ENCODE results near the gene PTBP1. TPM values are rescaled to one million over a fixed set of nuclear protein-coding genes. Genes with fewer than 3 reads are reported as not detected.

The PTBP1 gene
- total RNA-seq, 1 donor from 2014 or later, result 417 TPM

DNA sequence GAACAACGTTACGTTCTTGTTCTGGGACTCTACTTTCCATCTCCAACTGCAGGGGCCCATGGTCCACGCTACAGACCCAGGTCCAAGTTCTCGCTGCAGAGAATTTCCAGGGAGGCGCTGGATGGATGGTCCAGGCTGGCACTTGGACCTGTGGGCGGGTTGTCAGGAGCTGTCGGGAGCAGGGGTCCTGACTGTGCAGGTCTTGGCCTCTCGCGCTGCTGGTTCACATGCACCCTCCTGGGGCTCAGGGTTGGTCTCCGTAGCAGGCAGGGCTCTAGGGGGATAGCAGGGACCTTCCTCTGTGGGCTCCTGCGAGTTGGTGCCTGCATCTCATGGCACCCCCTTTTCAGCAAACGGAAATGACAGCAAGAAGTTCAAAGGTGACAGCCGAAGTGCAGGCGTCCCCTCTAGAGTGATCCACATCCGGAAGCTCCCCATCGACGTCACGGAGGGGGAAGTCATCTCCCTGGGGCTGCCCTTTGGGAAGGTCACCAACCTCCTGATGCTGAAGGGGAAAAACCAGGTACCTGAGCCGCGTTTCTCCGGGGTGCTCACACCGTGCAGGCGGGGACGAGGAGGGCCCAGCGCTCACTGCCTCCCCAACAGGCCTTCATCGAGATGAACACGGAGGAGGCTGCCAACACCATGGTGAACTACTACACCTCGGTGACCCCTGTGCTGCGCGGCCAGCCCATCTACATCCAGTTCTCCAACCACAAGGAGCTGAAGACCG, 6.6 kb downstream of the PTBP1 start:
- H3K27ac Mint-ChIP-seq, result no peak overlapping the region
- TF ChIP-seq, protein P1, sequence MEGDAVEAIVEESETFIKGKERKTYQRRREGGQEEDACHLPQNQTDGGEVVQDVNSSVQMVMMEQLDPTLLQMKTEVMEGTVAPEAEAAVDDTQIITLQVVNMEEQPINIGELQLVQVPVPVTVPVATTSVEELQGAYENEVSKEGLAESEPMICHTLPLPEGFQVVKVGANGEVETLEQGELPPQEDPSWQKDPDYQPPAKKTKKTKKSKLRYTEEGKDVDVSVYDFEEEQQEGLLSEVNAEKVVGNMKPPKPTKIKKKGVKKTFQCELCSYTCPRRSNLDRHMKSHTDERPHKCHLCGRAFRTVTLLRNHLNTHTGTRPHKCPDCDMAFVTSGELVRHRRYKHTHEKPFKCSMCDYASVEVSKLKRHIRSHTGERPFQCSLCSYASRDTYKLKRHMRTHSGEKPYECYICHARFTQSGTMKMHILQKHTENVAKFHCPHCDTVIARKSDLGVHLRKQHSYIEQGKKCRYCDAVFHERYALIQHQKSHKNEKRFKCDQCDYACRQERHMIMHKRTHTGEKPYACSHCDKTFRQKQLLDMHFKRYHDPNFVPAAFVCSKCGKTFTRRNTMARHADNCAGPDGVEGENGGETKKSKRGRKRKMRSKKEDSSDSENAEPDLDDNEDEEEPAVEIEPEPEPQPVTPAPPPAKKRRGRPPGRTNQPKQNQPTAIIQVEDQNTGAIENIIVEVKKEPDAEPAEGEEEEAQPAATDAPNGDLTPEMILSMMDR (IDR thresholded peaks at IDR 0.05), result no peak
- H3K27me3 Mint-ChIP-seq, result no peaks in the 10 kb centered on the region
- intact Hi-C loops (cut with micrococcal nuclease), result no loop called here
- ATAC-seq (ENCODE audit: low read depth), result no peak
- H3K36me3 Mint-ChIP-seq (ENCODE audit: low read depth), result peaks cover 63% of the 10 kb centered on the region
- POLR2A ChIA-PET, result interaction anchor here (0.5 kb wide), 1 partner anchor 12 kb away, joined by 6 read pairs; no protein-coding TSS in a partner anchor
- H3K4me3 Mint-ChIP-seq, result no peak overlapping the region
- CTCF ChIA-PET, result no interaction called here
- no peak for DNase-seq
- H3K9me3 Mint-ChIP-seq, result no peaks in the 10 kb centered on the region
- peaks cover 31% of the 10 kb centered on the region for H3K4me1 Mint-ChIP-seq

DNA sequence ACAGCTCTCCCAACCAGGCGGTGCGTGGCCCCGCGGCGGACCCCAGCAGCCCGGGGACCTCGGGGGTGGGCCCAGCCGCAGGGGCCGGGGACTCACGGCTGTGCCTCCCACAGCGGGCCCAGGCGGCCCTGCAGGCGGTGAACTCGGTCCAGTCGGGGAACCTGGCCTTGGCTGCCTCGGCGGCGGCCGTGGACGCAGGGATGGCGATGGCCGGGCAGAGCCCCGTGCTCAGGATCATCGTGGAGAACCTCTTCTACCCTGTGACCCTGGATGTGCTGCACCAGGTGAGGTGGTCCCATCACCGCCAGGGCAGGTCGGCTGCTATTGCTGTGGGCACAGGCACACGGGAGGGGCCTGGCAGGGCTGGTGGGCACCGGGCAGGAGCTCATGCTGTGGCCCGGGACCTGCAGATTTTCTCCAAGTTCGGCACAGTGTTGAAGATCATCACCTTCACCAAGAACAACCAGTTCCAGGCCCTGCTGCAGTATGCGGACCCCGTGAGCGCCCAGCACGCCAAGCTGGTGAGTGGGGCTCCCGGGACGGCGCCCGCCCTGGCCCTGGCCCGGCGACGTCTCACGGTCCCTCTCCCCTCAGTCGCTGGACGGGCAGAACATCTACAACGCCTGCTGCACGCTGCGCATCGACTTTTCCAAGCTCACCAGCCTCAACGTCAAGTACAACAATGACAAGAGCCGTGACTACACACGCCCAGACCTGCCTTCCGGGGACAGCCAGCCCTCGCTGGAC, 7.3 kb downstream of the PTBP1 start:
- DNase-seq (no peak), ATAC-seq (ENCODE audit: low read depth) (no peak)
- Mint-ChIP-seq H3K4me3 (no peak overlapping the region), H3K4me1 (peaks cover 24% of the 10 kb centered on the region), H3K27ac (no peak overlapping the region), H3K9me3 (no peaks in the 10 kb centered on the region), H3K36me3 (ENCODE audit: low read depth) (peaks cover 64% of the 10 kb centered on the region), H3K27me3 (no peaks in the 10 kb centered on the region)
- ChIA-PET POLR2A (no interaction called here), CTCF (no interaction called here)
- intact Hi-C loops (cut with micrococcal nuclease), result no loop called here
- TF ChIP-seq, protein P1 (IDR thresholded peaks at IDR 0.05), result no peak

DNA sequence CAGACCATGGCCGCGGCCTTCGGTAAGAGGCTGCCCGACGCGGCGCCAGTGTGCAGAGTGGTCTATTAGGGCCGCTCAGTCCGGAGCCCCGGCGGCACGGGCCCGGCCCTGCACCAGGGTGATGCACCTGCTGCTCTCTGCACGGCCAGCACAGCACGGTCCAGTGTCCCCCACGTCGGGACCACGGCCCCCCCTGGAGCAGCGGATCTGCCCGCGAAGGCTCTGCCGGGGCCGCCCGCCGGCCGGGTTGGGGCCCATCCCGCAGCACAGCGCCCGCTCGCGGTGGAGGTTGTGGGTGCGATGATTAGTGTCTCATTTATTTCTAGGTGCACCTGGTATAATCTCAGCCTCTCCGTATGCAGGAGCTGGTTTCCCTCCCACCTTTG, 7.9 kb downstream of the PTBP1 start:
- H3K27ac Mint-ChIP-seq, result no peak overlapping the region
- peaks cover 64% of the 10 kb centered on the region for H3K36me3 Mint-ChIP-seq (ENCODE audit: low read depth)
- DNase-seq (no peak), ATAC-seq (ENCODE audit: low read depth) (no peak)
- peaks cover 19% of the 10 kb centered on the region for H3K4me1 Mint-ChIP-seq
- TF ChIP-seq, protein P1 (IDR thresholded peaks at IDR 0.05), result no peak
- no peaks in the 10 kb centered on the region for H3K9me3 Mint-ChIP-seq
- POLR2A ChIA-PET, result no interaction called here
- no peaks in the 10 kb centered on the region for H3K27me3 Mint-ChIP-seq
- no peak overlapping the region for H3K4me3 Mint-ChIP-seq
- CTCF ChIA-PET, result no interaction called here
- intact Hi-C loops (cut with micrococcal nuclease), result no loop called here

DNA sequence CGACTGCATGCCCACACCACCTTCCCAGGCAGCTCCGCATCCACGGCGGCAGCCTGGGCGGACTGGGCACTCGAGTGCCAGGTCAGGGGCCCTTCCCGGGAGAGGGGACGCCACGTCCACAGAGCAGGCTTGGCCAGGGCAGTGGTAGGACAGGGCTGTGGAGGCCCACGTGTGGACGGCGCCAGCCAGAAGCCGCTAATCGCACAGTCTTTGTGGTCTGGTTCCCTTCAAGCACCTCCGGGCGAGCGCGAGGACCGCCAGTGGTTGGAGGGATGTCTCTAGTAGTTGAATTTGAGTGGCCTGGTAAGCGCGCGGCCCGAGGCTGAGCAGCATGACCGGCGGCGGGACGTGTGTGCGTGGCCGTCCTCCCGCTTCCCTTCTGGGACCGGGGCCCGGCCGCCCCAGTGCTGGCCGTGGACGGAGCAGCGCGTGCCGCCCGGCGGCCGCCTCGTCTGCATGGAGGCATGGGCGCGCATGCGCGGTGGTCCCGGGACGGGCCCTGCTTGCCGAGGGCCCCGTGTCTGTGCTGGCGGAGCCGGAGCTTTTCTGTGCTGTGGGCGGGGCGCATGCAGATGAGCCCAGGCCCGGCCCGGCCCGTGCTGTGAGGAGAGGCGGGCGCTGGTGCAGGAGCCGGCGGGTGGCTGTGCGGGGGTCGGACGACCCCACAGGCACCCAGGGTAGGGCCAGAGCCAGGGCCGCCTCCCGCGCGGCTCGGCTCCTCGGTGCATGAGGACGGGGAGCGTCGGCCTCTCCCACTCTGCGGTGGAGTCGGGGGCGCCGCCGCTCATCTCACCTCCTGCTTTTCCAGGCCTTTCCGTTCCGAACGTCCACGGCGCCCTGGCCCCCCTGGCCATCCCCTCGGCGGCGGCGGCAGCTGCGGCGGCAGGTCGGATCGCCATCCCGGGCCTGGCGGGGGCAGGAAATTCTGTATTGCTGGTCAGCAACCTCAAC, 8.6 kb downstream of the PTBP1 start:
- H3K27me3 Mint-ChIP-seq, result no peaks in the 10 kb centered on the region
- ChIA-PET CTCF (no interaction called here), POLR2A (no interaction called here)
- H3K4me1 Mint-ChIP-seq, result peaks cover 13% of the 10 kb centered on the region
- no peak overlapping the region for H3K27ac Mint-ChIP-seq
- TF ChIP-seq, protein P1 (IDR thresholded peaks at IDR 0.05), result no peak
- no peak overlapping the region for H3K4me3 Mint-ChIP-seq
- ATAC-seq (ENCODE audit: low read depth) (no peak), DNase-seq (no peak)
- intact Hi-C loops (cut with micrococcal nuclease), result no loop called here
- H3K36me3 Mint-ChIP-seq (ENCODE audit: low read depth), result peaks cover 65% of the 10 kb centered on the region
- H3K9me3 Mint-ChIP-seq, result no peaks in the 10 kb centered on the region
